NK-92 (cell line): ENCODE data around the gene RASSF4.

Source experiments
- DNase-seq: peaks from one replicate; lab custom pipeline; 2025; ENCODE audit not compliant: unreplicated experiment; lab: John Stamatoyannopoulos, UW

The RASSF4 gene

DNA sequence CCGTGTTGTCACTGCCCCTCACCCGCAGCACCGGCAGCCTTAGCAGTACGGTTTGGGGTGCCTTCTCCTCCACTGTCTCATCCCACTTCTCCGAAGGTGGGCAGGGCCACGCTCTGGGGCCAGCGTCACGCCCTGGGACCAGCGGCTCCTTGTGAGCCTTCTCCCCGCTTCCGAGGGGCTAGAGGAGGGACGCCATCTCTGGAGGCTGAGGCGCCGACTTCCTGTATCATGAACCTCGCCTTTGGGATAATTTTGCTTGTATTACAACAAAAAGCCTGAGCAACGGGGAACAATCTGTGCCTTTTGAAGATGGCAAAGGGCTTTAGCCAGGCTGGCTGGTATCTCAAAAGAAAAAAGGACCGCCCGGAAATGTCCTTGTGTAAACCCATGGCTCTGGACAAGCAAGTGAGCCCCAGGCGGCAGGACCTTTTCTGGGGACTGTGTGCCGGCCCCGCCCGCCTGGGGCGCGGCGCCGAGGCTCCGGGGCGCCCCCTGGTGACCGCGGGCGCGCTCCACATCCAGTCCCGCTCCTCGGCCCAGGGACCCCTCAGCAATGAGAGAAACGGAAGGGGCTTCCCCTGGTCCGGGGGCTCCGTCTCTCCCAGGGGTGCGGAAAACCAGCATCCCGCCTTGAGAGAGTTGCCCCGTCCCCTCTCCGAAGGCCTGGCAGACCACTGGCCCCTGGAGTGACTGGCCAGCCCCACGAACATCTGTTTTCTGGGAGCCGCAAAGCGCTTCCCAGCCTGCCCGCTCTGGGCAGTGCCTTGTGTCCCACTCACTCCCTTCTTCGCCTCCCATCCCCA lies 15.2 kb downstream of the RASSF4 start:
- DNase-seq = no peak

- DNase-seq = no peak
Observed at GRCh38 chr10:44975431-44976331, 16.1 kb downstream of the RASSF4 start.

GRCh38 chr10:44976352-44977198 lies 17.0 kb downstream of the RASSF4 start:
- no peak for DNase-seq

DNA sequence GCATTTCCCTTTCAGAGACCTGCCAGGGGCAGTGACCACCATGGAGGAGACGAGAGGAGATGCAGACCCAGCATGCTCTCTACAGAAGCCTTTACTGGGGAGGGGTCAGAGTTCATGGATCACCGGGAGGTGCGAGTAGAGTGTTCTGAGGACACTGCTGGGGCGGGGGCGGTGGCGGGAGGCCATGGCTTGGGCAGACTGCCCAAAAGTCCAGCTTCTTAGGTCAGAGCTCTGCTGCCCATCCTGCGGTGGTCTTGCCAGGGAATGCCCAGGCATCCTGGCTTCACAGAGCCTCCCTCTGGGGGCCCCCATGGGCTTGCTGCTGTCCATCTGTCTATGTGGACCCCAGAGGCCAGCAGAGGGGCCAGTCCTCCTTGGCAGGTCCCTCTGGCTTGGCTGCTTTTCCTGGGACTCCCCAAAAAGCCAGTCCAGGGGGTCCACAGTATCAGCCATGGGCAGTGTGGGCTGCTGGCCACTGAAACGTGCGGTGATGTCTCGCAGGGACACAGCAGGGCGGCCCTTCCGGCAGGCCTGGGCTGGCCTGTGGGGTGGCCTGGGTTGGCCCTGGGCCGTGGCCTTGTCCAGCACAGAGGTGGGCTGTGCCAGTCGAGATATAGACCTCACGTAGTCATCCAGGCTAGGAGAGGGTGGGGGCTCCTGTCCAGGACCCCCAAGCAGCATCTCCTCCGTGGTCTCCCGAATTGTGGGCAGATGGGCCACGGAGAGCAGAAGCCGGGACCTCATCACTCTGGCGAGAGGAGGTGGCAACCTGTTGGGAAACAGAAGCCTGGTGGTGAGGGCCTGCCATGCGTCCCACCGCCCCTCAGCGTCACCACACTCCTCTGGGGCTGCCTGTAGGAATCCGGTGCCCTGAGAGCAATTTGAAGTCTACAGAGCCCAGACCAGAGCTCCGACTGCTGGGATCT lies 17.9 kb downstream of the RASSF4 start:
- no peak for DNase-seq

- no peak for DNase-seq
Observed at GRCh38 chr10:44978213-44978569, 18.6 kb downstream of the RASSF4 start.

DNA sequence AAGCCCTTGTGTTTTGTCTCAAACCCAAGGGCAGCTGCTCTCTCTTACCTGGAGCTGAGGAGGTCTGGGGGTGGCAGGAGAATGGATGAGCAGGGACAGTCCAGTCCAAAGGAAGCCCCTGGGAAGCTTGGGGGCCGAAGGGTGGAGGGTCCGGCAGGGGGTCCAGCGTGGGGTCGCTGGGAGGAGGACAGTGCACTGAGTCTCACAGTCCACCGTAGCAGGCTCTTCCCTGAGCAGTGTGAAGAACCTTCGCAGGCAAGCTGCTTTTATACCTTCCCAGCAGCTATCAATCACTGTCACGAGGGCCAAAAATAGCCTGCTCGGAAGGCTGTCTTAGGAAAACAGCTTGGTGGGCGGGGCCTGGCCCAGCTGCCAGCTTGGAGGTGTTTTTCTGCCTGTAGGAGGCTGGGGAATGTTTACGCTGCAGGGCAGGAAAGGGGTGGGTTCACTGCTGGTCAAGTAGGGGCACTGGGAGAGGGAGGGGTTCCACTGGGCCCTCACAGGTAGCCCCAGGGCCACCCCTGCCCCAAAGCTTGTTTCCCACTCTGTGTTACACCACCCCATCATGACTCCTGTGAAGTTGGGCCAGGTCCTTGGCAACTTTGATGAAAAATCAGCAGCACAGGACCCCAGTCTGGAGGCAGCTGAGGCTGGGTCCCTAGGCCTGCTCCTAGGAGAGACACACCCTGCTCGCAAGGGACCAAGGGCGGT lies 19.1 kb downstream of the RASSF4 start, which contains the start of gene DEPP1:
Gene DEPP1 (minus strand): TSS at position 240 of the 711 bp plus-strand sequence. CDS start 779 bp downstream, outside the sequence.
- DNase-seq = no peak

DNA sequence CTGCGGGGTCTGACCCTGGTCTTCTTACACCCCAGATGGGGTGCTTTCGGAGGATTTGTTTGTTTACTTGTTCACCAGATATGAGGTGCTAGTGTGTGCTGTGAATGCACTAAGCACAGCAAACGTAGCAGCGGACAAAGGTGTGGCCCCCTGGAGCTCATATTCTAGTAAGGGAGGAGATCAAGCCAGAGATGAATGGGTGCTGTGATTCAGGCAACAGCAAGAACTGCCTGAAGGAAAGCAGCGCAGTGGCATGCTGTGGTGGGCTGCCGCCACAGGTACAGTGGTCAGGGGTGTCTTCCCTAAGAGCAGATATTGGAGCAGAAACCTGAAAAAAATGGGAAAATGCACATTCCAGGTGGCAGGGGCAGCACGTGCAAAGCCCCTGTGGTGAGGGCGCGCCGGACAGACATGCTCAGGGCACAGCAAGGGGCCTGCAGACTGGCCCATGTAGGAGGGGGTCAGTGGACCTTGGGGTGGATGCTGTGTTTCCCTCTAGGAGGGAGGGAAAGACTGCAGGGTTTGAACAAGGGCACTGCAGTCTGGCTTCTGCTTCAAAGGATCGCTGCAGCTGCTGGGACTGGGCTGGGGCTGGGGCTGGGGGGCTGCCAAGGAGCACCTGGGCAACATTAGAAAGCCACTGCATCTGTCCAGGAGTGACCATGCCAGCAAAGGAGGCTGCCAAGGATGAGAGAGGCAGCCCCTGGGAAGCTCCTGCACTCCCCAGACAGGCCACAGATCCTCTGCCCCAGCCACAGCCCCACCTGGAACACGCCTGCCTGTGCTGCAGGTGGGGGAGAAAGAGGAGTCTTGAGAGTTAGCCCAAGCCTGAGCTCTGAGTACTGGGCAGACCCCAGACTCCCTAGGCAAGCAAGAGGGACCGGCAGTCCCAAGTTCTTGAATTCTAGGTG lies 19.9 kb downstream of the RASSF4 start:
- DNase-seq = no peak

GRCh38 chr10:44980309-44981171 lies 20.9 kb downstream of the RASSF4 start:
- no peak for DNase-seq

DNA sequence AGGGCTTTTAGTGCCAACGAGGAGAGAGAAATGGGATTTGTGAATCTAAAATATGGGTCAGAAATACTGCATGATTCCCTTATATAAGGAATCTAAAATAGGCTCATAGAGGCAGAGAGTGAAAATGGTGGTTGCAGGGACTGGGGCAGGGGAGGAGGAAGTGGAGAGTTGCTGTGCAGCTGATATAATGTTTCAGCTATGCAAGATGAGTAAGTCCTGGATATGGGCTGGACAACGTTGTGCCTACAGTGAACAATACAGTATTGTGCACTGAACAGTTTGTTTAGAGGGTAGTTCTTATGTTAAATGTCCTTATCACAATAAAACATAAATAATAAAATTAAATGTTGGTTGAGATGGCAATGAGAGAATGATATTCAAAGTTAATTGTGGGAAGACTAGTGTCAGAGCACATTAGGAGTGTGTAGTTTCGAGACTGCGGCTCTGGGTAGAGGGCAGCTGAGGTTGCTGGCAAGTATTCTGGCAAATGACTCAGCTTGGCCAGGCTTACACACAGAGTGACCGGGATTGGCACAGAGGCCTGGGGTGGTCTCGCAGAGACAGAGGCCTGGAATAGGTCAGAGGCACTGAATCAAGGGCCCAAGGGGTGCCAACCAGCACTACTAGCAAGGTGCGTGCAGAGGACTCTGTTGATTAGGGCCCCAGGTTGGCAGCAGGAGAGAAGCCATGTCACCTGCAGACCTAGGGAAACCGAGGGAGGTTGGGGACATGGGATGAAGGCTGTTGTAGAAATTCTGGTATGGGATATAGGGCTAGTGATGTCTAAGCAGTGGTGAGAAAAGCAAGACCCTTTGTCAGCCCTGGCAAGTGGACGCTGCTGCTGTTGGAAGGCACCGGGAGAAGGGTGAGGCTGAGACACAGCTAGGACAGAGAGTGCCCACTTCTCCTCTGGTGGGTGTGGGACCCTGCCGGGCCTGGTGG lies 21.8 kb downstream of the RASSF4 start:
- DNase-seq = no peak

DNA sequence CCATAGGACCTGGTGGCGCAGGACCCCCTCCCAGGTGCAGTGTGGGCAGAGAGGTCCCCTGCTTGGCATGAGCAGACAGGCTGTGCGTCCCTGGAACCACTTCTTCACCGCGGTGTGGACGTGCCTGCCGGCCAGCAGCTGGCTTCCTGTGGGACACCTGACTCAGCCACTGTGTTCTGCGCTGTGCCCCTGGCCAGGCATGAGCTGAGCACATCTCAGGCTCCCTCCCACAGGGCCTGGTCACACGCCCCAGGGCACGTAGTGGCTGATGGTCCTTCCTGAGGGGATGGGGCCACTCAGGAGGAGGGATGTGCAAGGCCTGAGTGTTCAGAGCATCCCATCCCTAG lies 22.5 kb downstream of the RASSF4 start:
- DNase-seq = no peak

DNA sequence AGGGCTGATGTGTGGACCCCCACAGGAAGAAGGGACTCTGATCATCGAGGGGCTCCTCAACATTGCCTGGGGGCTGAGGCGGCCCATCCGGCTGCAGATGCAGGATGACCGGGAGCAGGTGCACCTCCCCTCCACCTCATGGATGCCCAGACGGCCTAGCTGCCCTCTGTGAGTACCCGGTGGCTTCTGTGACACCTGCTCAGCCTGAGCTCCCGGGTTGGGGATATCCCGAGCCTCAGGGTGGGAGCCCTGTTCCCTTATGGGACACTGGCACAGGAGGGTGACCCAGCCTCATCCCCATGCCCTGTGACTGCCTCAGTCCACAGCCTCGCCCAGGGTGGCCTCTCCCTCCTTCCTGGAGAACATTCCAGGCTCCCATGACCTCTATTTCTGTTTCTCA lies 22.9 kb downstream of the RASSF4 start:
- no peak for DNase-seq

DNA sequence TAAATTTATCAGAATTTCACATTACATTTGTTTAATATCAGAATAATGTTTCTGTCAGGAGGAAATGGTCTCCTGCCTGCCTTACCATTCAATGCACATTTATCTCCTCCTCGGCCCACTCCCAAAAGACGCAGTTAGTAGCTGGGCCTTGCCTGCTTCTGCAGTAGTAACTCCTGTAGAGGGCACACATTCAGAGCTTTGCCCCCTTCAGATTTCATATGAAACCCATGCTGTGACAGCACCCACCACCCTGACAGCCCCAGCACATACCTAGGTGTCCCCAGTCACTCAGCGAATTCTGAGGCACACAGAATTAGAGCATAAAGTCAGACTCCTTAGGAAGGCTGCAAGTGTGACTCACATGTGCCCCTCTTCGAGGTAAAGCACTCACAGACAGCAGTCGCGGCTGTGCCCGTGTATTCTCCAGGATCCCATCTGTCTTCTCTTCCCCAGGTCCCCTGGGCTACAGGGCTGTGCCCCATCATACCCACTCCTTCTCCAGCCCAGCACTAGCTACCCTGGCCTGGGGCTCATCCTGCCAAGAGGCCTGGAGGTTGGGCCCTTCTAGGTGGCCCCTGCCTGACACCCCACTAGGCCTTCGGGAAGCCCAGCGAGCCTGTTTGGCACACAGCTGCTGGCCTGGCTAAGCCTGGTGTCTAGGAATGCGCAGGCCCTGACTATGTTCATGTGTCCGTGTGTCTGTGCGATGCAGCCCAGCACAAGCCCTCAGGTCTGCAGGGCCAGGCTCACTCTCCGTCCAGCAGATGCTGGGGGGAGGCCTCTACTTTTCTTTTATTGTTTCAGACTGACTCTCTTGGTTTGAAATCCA lies 23.7 kb downstream of the RASSF4 start:
- no peak for DNase-seq

GRCh38 chr10:44983895-44984278 lies 24.3 kb downstream of the RASSF4 start:
- DNase-seq = no peak

GRCh38 chr10:44984671-44985101 lies 25.1 kb downstream of the RASSF4 start:
- no peak for DNase-seq

DNA sequence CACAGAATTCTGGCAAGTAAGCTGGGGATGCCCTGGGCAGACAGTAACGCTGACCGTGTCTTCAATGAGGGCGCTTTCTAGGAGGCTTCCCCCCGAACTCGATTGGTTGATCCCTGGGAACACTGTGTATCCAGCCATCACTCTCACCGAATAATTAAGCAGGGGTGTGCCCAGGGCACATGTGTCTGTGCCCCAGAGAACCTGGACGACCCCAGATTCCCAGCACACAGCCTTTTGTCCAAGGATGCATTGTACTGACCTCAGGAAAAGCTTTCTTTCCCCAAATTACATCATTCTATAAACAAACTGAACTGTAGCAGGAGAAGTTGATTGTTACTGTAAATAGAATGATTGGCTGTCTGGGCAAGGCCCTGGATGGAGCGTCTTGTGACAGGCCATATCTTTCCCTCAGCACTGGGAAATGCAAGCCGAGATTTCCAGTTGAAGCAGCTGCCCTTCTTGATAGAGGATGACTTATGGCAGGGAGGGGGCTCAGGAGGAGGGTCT lies 25.6 kb downstream of the RASSF4 start:
- DNase-seq = no peak
